Gastrocnemius medialis (tissue), 4 donors: ENCODE measurements around the gene DNAJC11.

Experiments used
- POLR2A ChIP-seq, 2 donors: fragments of 450-650 bp; IDR thresholded peaks; one replicate each; pipeline ENCODE4 v1.6.1; 2017; ENCODE audit warnings: antibody characterized with exemption in 2 of 2, mild to moderate bottlenecking in 2 of 2, moderate library complexity in 2 of 2
- TF ChIP-seq, protein P1 (sequence below), 5 experiments: fragments of 450-650 bp in 3 of 5; fragments of 200-600 bp in 2 of 5; sonication (generic) in 2 of 5; IDR thresholded peaks in 4 of 5; conservative IDR thresholded peaks in 1 of 5; 1 replicate in 4 of 5; 2 replicates in 1 of 5; pipeline ENCODE4 v1.5.1; 2016 to 2019; ENCODE audit warnings: antibody characterized with exemption in 5 of 5, mild to moderate bottlenecking in 3 of 5, moderate library complexity in 3 of 5

DNA sequence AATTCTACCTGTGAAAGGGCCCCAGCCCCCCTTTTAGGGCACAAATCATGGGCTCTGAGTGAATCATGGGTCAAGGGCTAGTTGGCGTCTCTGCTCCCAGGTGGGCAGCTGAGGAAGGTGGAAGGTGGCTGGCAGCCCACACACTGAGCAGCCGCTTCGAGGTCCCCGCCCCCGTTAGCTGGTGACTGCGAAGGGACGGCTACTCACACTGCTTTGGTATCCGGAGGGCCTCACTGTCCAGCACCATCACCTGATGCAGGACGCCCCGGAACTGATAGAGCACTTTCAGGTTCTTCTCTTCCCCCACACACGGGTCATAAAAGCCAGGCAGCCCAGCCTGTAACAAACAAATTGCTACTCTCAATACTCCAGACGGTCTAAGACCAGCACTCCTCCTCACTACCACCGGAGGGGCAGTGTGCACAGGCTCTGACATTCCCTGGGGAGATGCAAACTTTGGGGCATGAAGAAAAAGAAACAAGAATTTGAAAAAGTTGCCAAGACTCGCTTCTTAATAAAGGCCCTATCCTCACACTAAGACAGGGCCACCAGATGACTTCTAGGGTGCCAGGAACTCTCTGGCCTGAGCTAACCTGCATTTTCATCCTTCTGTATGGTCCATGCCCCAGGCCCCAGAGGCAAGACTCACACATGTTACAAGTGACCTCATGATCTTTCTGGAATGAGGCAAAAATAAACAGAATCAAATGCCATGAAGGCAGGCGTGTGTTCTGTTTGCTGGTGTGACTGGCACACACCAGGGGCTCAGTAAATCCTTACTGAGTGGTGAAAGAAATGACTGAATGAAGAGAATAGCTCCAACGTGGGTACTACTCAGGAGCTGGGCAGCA lies 65.5 kb downstream of the DNAJC11 start:
- TF ChIP-seq, protein P1, sequence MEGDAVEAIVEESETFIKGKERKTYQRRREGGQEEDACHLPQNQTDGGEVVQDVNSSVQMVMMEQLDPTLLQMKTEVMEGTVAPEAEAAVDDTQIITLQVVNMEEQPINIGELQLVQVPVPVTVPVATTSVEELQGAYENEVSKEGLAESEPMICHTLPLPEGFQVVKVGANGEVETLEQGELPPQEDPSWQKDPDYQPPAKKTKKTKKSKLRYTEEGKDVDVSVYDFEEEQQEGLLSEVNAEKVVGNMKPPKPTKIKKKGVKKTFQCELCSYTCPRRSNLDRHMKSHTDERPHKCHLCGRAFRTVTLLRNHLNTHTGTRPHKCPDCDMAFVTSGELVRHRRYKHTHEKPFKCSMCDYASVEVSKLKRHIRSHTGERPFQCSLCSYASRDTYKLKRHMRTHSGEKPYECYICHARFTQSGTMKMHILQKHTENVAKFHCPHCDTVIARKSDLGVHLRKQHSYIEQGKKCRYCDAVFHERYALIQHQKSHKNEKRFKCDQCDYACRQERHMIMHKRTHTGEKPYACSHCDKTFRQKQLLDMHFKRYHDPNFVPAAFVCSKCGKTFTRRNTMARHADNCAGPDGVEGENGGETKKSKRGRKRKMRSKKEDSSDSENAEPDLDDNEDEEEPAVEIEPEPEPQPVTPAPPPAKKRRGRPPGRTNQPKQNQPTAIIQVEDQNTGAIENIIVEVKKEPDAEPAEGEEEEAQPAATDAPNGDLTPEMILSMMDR (IDR thresholded peaks at IDR 0.05 in 4 of 5, conservative IDR thresholded peaks at IDR 0.05 in 1 of 5): no peak
- TF ChIP-seq POLR2A (IDR thresholded peaks at IDR 0.05): no peak
